ENCODE measurements around the gene WNT3. TPM values are rescaled to one million over a fixed set of nuclear protein-coding genes. Genes with fewer than 3 reads are reported as not detected.
A peak's percentile ranks its signal among the peaks of the same experiment; 100 is the strongest.

Gene WNT3
- total and polyA plus RNA-seq, 2 of the 8 experiments (the other 6 are each of a cell fraction or from before 2014, with no cell fraction given): 0.56 to 2.0 TPM

GRCh38 chr17:46821482-46822387, 3.2 kb upstream of the WNT3 start:
- peak overlapping the region; percentile 96; the same call in 1 of the 2 replicates for H2BK12ac ChIP-seq (ENCODE audit: low read depth, low read length)
- H3K4me2 ChIP-seq (ENCODE audit: insufficient read depth in 1 of 2, low read depth in 2 of 2, low read length in 2 of 2): peak overlapping the region; percentile 77 to 96
- H2BK15ac ChIP-seq (ENCODE audit: low read length): no peak overlapping the region
- peak overlapping the region; percentile 29 for H4K8ac ChIP-seq (ENCODE audit: extremely low read depth, insufficient read depth, low read length)
- peak overlapping the region; percentile 97; the same call in 1 of the 2 replicates for H2BK5ac ChIP-seq (ENCODE audit: low read depth, low read length)
- peaks cover 0 to 2% of the 10 kb centered on the region in 2 experiments for H4K20me1 ChIP-seq (replicated peaks in 1 of 2; ENCODE audit: control insufficient read depth in 1 of 2, insufficient read depth in 2 of 2, low read length in 2 of 2)
- H3K56ac ChIP-seq (replicated peaks; ENCODE audit: insufficient read length, low read depth, low read length): no peak overlapping the region
- H3K9me3 ChIP-seq (ENCODE audit: insufficient read depth in 2 of 2, low read depth in 1 of 2, low read length in 1 of 2): no peaks in the 10 kb centered on the region
- peaks cover 21% of the 10 kb centered on the region; the same call in 1 of the 2 replicates for H3K23me2 ChIP-seq (ENCODE audit: low read depth, low read length)
- H3K4ac ChIP-seq (replicated peaks; ENCODE audit: insufficient read length, low read depth, low read length): no peak overlapping the region
- peaks cover 0 to 35% (median 28%) of the 10 kb centered on the region in 4 experiments; a peak in 6 of 7 replicates for H3K4me1 ChIP-seq (replicated peaks in 1 of 4; ENCODE audit: control insufficient read depth in 3 of 4, insufficient read depth in 4 of 4, low read length in 3 of 4)
- H3K27me3 ChIP-seq (replicated peaks in 1 of 4; ENCODE audit: control insufficient read depth in 3 of 4, extremely low read depth in 1 of 4, insufficient read depth in 3 of 4, low read length in 3 of 4): peaks cover 33 to 65% (median 56%) of the 10 kb centered on the region in 4 experiments
- ChIA-PET CTCF (ENCODE audit: partially characterized antibody) (interaction anchor here (0.7 to 2.9 kb wide), 11 partner anchors 9 to 85 kb away, joined by 3 to 14 read pairs (median 6); no protein-coding TSS in a partner anchor), POLR2A (ENCODE audit: partially characterized antibody) (interaction anchor here (1.2 to 1.7 kb wide), 3 partner anchors 10 to 49 kb away, joined by 3 to 7 read pairs (median 3); no protein-coding TSS in a partner anchor)
- H3K4me3 ChIP-seq (ENCODE audit: extremely low read depth in 1 of 4, insufficient read depth in 2 of 4, low read depth in 3 of 4, low read length in 4 of 4): peak overlapping the region in 3 of 4 experiments; percentile 9 to 49 (median 26); a peak in 4 of 8 replicates
- peak overlapping the region; percentile 52 for H4K91ac ChIP-seq (replicated peaks; ENCODE audit: insufficient read length, low read length)
- peak in 1 of 2 experiments; percentile 81 for DNase-seq (ENCODE audit: low read depth in 1 of 2, low spot score in 2 of 2)
- no peak overlapping the region for H4K5ac ChIP-seq (ENCODE audit: insufficient read length, low read depth, low read length)
- TF ChIP-seq, protein P1, sequence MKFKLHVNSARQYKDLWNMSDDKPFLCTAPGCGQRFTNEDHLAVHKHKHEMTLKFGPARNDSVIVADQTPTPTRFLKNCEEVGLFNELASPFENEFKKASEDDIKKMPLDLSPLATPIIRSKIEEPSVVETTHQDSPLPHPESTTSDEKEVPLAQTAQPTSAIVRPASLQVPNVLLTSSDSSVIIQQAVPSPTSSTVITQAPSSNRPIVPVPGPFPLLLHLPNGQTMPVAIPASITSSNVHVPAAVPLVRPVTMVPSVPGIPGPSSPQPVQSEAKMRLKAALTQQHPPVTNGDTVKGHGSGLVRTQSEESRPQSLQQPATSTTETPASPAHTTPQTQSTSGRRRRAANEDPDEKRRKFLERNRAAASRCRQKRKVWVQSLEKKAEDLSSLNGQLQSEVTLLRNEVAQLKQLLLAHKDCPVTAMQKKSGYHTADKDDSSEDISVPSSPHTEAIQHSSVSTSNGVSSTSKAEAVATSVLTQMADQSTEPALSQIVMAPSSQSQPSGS (IDR thresholded peaks at IDR 0.05; ENCODE audit: low read length): no peak
- TF ChIP-seq CHD2 (IDR thresholded peaks at IDR 0.05; ENCODE audit: low read length) (no peak), E2F6 (IDR thresholded peaks at IDR 0.05) (peak; percentile 41; the same call in 1 of the 2 replicates)
- TF ChIP-seq, protein P2, sequence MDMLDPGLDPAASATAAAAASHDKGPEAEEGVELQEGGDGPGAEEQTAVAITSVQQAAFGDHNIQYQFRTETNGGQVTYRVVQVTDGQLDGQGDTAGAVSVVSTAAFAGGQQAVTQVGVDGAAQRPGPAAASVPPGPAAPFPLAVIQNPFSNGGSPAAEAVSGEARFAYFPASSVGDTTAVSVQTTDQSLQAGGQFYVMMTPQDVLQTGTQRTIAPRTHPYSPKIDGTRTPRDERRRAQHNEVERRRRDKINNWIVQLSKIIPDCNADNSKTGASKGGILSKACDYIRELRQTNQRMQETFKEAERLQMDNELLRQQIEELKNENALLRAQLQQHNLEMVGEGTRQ (IDR thresholded peaks at IDR 0.05; ENCODE audit: low read length): no peak
- no peak overlapping the region for H3K27ac ChIP-seq (ENCODE audit: low read depth, low read length)
- no peaks in the 10 kb centered on the region for H3K79me1 ChIP-seq (ENCODE audit: low read depth, low read length)
- no peak overlapping the region for H2BK120ac ChIP-seq (replicated peaks; ENCODE audit: low read depth, low read length)
- WGBS, 2 experiments (ENCODE audit: extremely low coverage in 1 of 2, insufficient coverage in 1 of 2, insufficient read length in 1 of 2, insufficient replicate concordance in 2 of 2, low coverage in 1 of 2, low lambda C conversion rate in 2 of 2, missing lambda C conversion rate in 1 of 2): 10% methylated on average over 30 of the region's 31 CpGs; no CpG with 5 or more reads in 1 of the 2 experiments
- no peak overlapping the region for H3K23ac ChIP-seq (ENCODE audit: insufficient read length)
- 0 out of 2 replicates have a peak overlapping the region, but pooled peaks have one; percentile 48 for H3K18ac ChIP-seq (ENCODE audit: extremely low read depth, low read length)
- no peaks in the 10 kb centered on the region for H3K36me3 ChIP-seq (ENCODE audit: control insufficient read depth in 2 of 4, insufficient read depth in 4 of 4, low read length in 3 of 4)
- no peak overlapping the region for H2AFZ ChIP-seq (ENCODE audit: low read length)
- no peak overlapping the region for H3K14ac ChIP-seq (ENCODE audit: insufficient read length)
- no peaks in the 10 kb centered on the region for H3K79me2 ChIP-seq (ENCODE audit: control insufficient read depth in 1 of 2, insufficient read depth in 2 of 2, low read length in 2 of 2)
- peak overlapping the region; percentile 92; the same call in 1 of the 2 replicates for H2BK20ac ChIP-seq (ENCODE audit: low read length)
- H3K9ac ChIP-seq (replicated peaks in 1 of 4; ENCODE audit: extremely low read depth in 1 of 4, low read depth in 3 of 4, low read length in 3 of 4): no peak overlapping the region
- no peak for FAIRE-seq
- H2AK5ac ChIP-seq (ENCODE audit: low read depth, low read length): peak overlapping the region; percentile 66; the same call in 1 of the 2 replicates

Measured in H1 (cell line).